Neural progenitor cell (in vitro differentiated cells): Measurements from ENCODE around the gene S100B. TPM values are rescaled to one million over a fixed set of nuclear protein-coding genes. Genes with fewer than 3 reads are reported as not detected.
"Not testable (repeated sequence)": the region's sequence is repeated elsewhere in the genome, so short reads cannot be mapped to it uniquely, and the experiment has no call there.

ENCODE experiments used
- DNase-seq: peaks from one replicate; pipeline ENCODE4 v3.0.0-alpha.2; 2016; ENCODE audit warnings: low spot score
- H2AFZ ChIP-seq: fragments of 200-600 bp; sonication (generic); replicated peaks from 2 replicates; pipeline ENCODE4 v1.6.1; 2016; ENCODE audit warnings: antibody characterized with exemption
- H3F3A ChIP-seq: fragments of 200-600 bp; sonication (generic); 2 replicates; pipeline ENCODE4 v1.6.1; 2016; ENCODE audit warnings: antibody characterized with exemption, low read depth
- H3K27ac ChIP-seq: fragments of 200-600 bp; sonication (generic); 2 replicates; pipeline ENCODE4 v1.5.1; 2016; ENCODE audit warnings: mild to moderate bottlenecking
- H3K27me3 ChIP-seq: fragments of 200-600 bp; sonication (generic); 2 replicates; pipeline ENCODE4 v1.6.1; 2016; ENCODE audit warnings: mild to moderate bottlenecking, moderate library complexity
- H3K36me3 ChIP-seq: fragments of 200-600 bp; sonication (generic); 2 replicates; pipeline ENCODE4 v1.5.1; 2016
- H3K4me1 ChIP-seq: fragments of 200-600 bp; sonication (generic); 2 replicates; pipeline ENCODE4 v1.6.1; 2016; ENCODE audit warnings: mixed run types
- H3K4me2 ChIP-seq: fragments of 200-600 bp; sonication (generic); 2 replicates; pipeline ENCODE4 v1.6.1; 2016
- H3K4me3 ChIP-seq: fragments of 200-600 bp; sonication (generic); 2 replicates; pipeline ENCODE4 v1.5.1; 2016
- H3K79me2 ChIP-seq: fragments of 200-600 bp; sonication (generic); 2 replicates; pipeline ENCODE4 v1.6.1; 2016; ENCODE audit warnings: low read depth
- H3K9ac ChIP-seq: fragments of 200-600 bp; sonication (generic); 2 replicates; pipeline ENCODE4 v1.6.1; 2016
- H3K9me3 ChIP-seq: fragments of 200-600 bp; sonication (generic); 2 replicates; pipeline ENCODE4 v1.5.1; 2016; ENCODE audit warnings: low read depth
- H4K20me1 ChIP-seq: fragments of 200-600 bp; sonication (generic); 2 replicates; pipeline ENCODE4 v1.6.1; 2016; ENCODE audit warnings: low read depth
- H3K27ac Mint-ChIP-seq: 3 replicates; pipeline ENCODE4 v1.8.0; 2021; ENCODE audit warnings: mixed read lengths
- H3K27me3 Mint-ChIP-seq: 2 replicates; pipeline ENCODE4 v1.8.0; 2022; ENCODE audit warnings: low read depth, mild to moderate bottlenecking, inconsistent platforms, moderate library complexity, mixed read lengths; ENCODE audit not compliant: insufficient read depth
- H3K36me3 Mint-ChIP-seq: 3 replicates; pipeline ENCODE4 v1.8.0; 2021; ENCODE audit warnings: mixed read lengths
- H3K4me1 Mint-ChIP-seq: 3 replicates; pipeline ENCODE4 v1.8.0; 2021; ENCODE audit warnings: mixed read lengths
- H3K4me3 Mint-ChIP-seq: 3 replicates; pipeline ENCODE4 v1.8.0; 2021; ENCODE audit warnings: mild to moderate bottlenecking, moderate library complexity, mixed read lengths
- H3K9me3 Mint-ChIP-seq: 3 replicates; pipeline ENCODE4 v1.8.0; 2020; ENCODE audit warnings: mixed read lengths
- CTCF ChIP-seq: fragments of 200-600 bp; sonication (generic); IDR thresholded peaks from 2 replicates; pipeline ENCODE4 v1.5.1; 2017; ENCODE audit warnings: antibody characterized with exemption, mild to moderate bottlenecking
- EZH2 ChIP-seq: fragments of 200-600 bp; sonication (generic); IDR thresholded peaks from 2 replicates; pipeline ENCODE4 v1.6.1; 2017; ENCODE audit warnings: antibody characterized with exemption, mild to moderate bottlenecking, moderate library complexity
- EZH2phosphoT487 ChIP-seq: fragments of 200-600 bp; sonication (generic); IDR thresholded peaks from 2 replicates; pipeline ENCODE4 v1.6.1; 2017; ENCODE audit warnings: antibody characterized with exemption
- total RNA-seq: library from RNA; depleted of rRNA; stranded (reverse); fragments of >200 nt; gene quantifications from 2 replicates; pipeline ENCODE4 v1.2.3, GENCODE V29; 2015; ENCODE audit warnings: low replicate concordance

S100B gene
- total RNA-seq, 1 donor from 2014 or later, result 0.60 TPM

- DNase-seq, result no peak
- Histone ChIP-seq H3K4me1 (peaks cover 12% of the 10 kb centered on the region), H3K36me3 (peaks cover 7% of the 10 kb centered on the region), H4K20me1 (peaks cover 20% of the 10 kb centered on the region), H3K27ac (peak overlapping the region; percentile 90), H3K79me2 (peaks cover 34% of the 10 kb centered on the region), H3K27me3 (no peaks in the 10 kb centered on the region), H3K9ac (no peak overlapping the region), H2AFZ (peak overlapping the region; percentile 51), H3K4me2 (peak overlapping the region; percentile 78), H3K9me3 (no peaks in the 10 kb centered on the region), H3K4me3 (peak overlapping the region; percentile 84), H3F3A (peaks cover 17% of the 10 kb centered on the region)
- no peaks in the 10 kb centered on the region for H3K9me3 Mint-ChIP-seq
- H3K27me3 Mint-ChIP-seq, result no peaks in the 10 kb centered on the region
- TF ChIP-seq EZH2phosphoT487 (no peak), EZH2 (no peak), CTCF (no peak)
- H3K4me3 Mint-ChIP-seq, result peak overlapping the region; percentile 93
- H3K4me1 Mint-ChIP-seq, result peaks cover 37% of the 10 kb centered on the region
- H3K36me3 Mint-ChIP-seq, result peaks cover 8% of the 10 kb centered on the region
- peak overlapping the region; percentile 94 for H3K27ac Mint-ChIP-seq
These were observed 29.5 kb upstream of the S100B start for GRCh38 chr21:46634427-46634826.

- H3K9me3 Mint-ChIP-seq, result peaks cover 2% of the 10 kb centered on the region
These were observed 28.7 kb upstream of the S100B start for GRCh38 chr21:46633566-46633965.

GRCh38 chr21:46630915-46631314 lies 26.0 kb upstream of the S100B start:
- not testable (repeated sequence) for H3K9ac ChIP-seq, DNase-seq, H3K4me3 ChIP-seq, H4K20me1 ChIP-seq, H3K9me3 ChIP-seq, H3K36me3 ChIP-seq, H3K4me2 ChIP-seq, H3K27ac ChIP-seq, H3K36me3 Mint-ChIP-seq, H3K4me3 Mint-ChIP-seq, H3K27me3 ChIP-seq, H3K27ac Mint-ChIP-seq, H2AFZ ChIP-seq, H3K27me3 Mint-ChIP-seq, H3K79me2 ChIP-seq, H3K4me1 ChIP-seq, H3K4me1 Mint-ChIP-seq
- H3K9me3 Mint-ChIP-seq, result peaks cover 23% of the 10 kb centered on the region
- H3F3A ChIP-seq, result peaks cover 12% of the 10 kb centered on the region

More at GRCh38 chr21:46633566-46633965, 28.7 kb upstream of the S100B start:
- no peak for DNase-seq
- peaks cover 17% of the 10 kb centered on the region for H3F3A ChIP-seq
- no peaks in the 10 kb centered on the region for H3K27me3 ChIP-seq
- no peak overlapping the region for H3K27ac ChIP-seq
- no peak overlapping the region for H3K9ac ChIP-seq
- H3K79me2 ChIP-seq, result peaks cover 26% of the 10 kb centered on the region
- Mint-ChIP-seq H3K27ac (no peak overlapping the region), H3K4me3 (peak overlapping the region; percentile 13), H3K4me1 (peaks cover 30% of the 10 kb centered on the region), H3K27me3 (peaks cover 2% of the 10 kb centered on the region), H3K36me3 (peaks cover 5% of the 10 kb centered on the region)
- H3K4me2 ChIP-seq, result no peak overlapping the region
- TF ChIP-seq EZH2phosphoT487 (no peak), EZH2 (no peak), CTCF (no peak)
- H3K4me3 ChIP-seq, result no peak overlapping the region
- peaks cover 7% of the 10 kb centered on the region for H3K36me3 ChIP-seq
- peak overlapping the region; percentile 51 for H2AFZ ChIP-seq
- H3K9me3 ChIP-seq, result no peaks in the 10 kb centered on the region
- peaks cover 20% of the 10 kb centered on the region for H4K20me1 ChIP-seq
- peaks cover 12% of the 10 kb centered on the region for H3K4me1 ChIP-seq

- no peak overlapping the region for H3K4me3 ChIP-seq
- no peaks in the 10 kb centered on the region for H3K36me3 ChIP-seq
- TF ChIP-seq EZH2phosphoT487 (no peak), EZH2 (no peak), CTCF (no peak)
- no peak overlapping the region for H3K9ac ChIP-seq
- peaks cover 3% of the 10 kb centered on the region for H3K9me3 ChIP-seq
- Mint-ChIP-seq H3K36me3 (no peaks in the 10 kb centered on the region), H3K4me3 (no peak overlapping the region), H3K9me3 (peaks cover 33% of the 10 kb centered on the region), H3K27ac (no peak overlapping the region), H3K4me1 (peaks cover 9% of the 10 kb centered on the region), H3K27me3 (peaks cover 17% of the 10 kb centered on the region)
- H3F3A ChIP-seq, result no peaks in the 10 kb centered on the region
- no peaks in the 10 kb centered on the region for H3K27me3 ChIP-seq
- no peaks in the 10 kb centered on the region for H4K20me1 ChIP-seq
- no peak overlapping the region for H2AFZ ChIP-seq
- DNase-seq, result no peak
- H3K4me2 ChIP-seq, result no peak overlapping the region
- no peak overlapping the region for H3K27ac ChIP-seq
- H3K79me2 ChIP-seq, result no peaks in the 10 kb centered on the region
- no peaks in the 10 kb centered on the region for H3K4me1 ChIP-seq
These were observed 24.0 kb upstream of the S100B start for GRCh38 chr21:46628868-46629267.
